Motor neuron (in vitro differentiated cells): ENCODE measurements around the gene ZFP30. TPM values are rescaled to one million over a fixed set of nuclear protein-coding genes. Genes with fewer than 3 reads are reported as not detected.

Experiments
- ATAC-seq, 8 experiments: fragments of 200-7000 bp; cut with Tn5 transposase; replicated peaks in 6 of 8; 2 replicates each; pipeline ENCODE4 v1.8.0; 2021; ENCODE audit warnings: mild to moderate bottlenecking in 8 of 8, moderate library complexity in 8 of 8
- H3K27ac ChIP-seq, 2 donors: fragments of 250-450 bp; sonication (Bioruptor Pico); 2 replicates each; pipeline ENCODE4 v1.9.0; 2021; ENCODE audit warnings: antibody characterized with exemption in 2 of 2, mild to moderate bottlenecking in 2 of 2, moderate library complexity in 1 of 2
- H3K4me1 ChIP-seq, 2 donors: fragments of 250-450 bp; sonication (Bioruptor Pico); replicated peaks in 1 of 2; 2 replicates each; pipeline ENCODE4 v1.6.1; 2021; ENCODE audit warnings: antibody characterized with exemption in 2 of 2, mild to moderate bottlenecking in 2 of 2, moderate library complexity in 1 of 2
- H3K4me3 ChIP-seq, 5 donors: fragments of 250-450 bp; sonication (Bioruptor Pico); 2 replicates each; pipeline ENCODE4 v1.9.0; 2021; ENCODE audit warnings: antibody characterized with exemption in 5 of 5, mild to moderate bottlenecking in 5 of 5, moderate library complexity in 4 of 5
- WGBS, 10 experiments: fragments of 450-650 bp; shearing (Covaris generic); methylation state at CpG; one replicate each; pipeline ENCODE4 v1.0.0; 2022; 5-methylcytosine and 5-hydroxymethylcytosine counted together
- in situ Hi-C, 9 experiments: fragments of 400-800 bp; cut with MboI; loops; one replicate each; pipeline ENCODE4 v1.15.0; 2021; ENCODE audit warnings: low sequenced_read_pairs in 9 of 9, low pct_unique_long_range_greater_than_20kb in 2 of 9; ENCODE audit not compliant: unreplicated experiment in 9 of 9
- total RNA-seq, 8 experiments: library from RNA; unstranded; fragments of 300-600 nt; gene quantifications; 2 replicates each; pipeline versions ENCODE4 v1.2.3 to v1.2.4, GENCODE V29; 2022

Gene ZFP30
- total RNA-seq, 8 experiments from 2014 or later: 1.1 to 37.1 (median 22.6) TPM

GRCh38 chr19:37635076-37636056, 19.9 kb downstream of the ZFP30 start:
- no peak for ATAC-seq
- in situ Hi-C loops: no loop called here
- no peak overlapping the region for H3K27ac ChIP-seq
- H3K4me1 ChIP-seq: no peaks in the 10 kb centered on the region
- WGBS, 10 experiments: 75 to 100% (median 96%) methylated on average over 1 to 10 of the region's 11 CpGs
- no peak overlapping the region for H3K4me3 ChIP-seq

- WGBS, 10 experiments: 0 to 4% (median 3%) methylated on average over 2 to 17 of the region's 20 CpGs; no CpG with 5 or more reads in 4 of the 10 experiments
- H3K27ac ChIP-seq: peak overlapping the region; percentile 82 to 87
- peak; percentile 60 to 83 (median 77) for ATAC-seq
- in situ Hi-C loops: no loop called here
- H3K4me3 ChIP-seq: peak overlapping the region; percentile 63 to 95 (median 73)
- no peaks in the 10 kb centered on the region for H3K4me1 ChIP-seq
Measured at GRCh38 chr19:37594982-37595382, 60.3 kb downstream of the ZFP30 start.

- ATAC-seq: peak; percentile 94 to 98 (median 95)
- Histone ChIP-seq H3K4me3 (peak within 1 kb of the TSS; percentile 63 to 95 (median 73)), H3K27ac (peak within 1 kb of the TSS; percentile 82 to 87), H3K4me1 (no peaks in the 10 kb centered on the region)
- WGBS, 10 experiments: 0 to 10% (median 2%) methylated on average over 3 to 43 of the region's 53 CpGs; no CpG with 5 or more reads in 2 of the 10 experiments
- in situ Hi-C loops: no loop called here
Measured at GRCh38 chr19:37594304-37594981, 60.8 kb downstream of the ZFP30 start, which contains the start of the genes ZNF540 and ZNF571. ZNF540 (plus strand) TSS chr19:37594876; CDS start chr19:37598448, 3,572 bp downstream. ZNF571 (minus strand) TSS chr19:37594792; CDS start chr19:37586676, 8,116 bp downstream.

GRCh38 chr19:37593996-37594303, 61.3 kb downstream of the ZFP30 start:
- Histone ChIP-seq H3K4me1 (no peaks in the 10 kb centered on the region), H3K4me3 (peak overlapping the region; percentile 63 to 95 (median 73)), H3K27ac (peak overlapping the region in 1 of 2 donors; percentile 23)
- ATAC-seq: no peak
- in situ Hi-C loops: no loop called here
- 3 to 53% (median 28%) methylated on average over 2 to 6 of the region's 9 CpGs; no CpG with 5 or more reads in 1 of the 10 experiments for WGBS, 10 experiments

DNA sequence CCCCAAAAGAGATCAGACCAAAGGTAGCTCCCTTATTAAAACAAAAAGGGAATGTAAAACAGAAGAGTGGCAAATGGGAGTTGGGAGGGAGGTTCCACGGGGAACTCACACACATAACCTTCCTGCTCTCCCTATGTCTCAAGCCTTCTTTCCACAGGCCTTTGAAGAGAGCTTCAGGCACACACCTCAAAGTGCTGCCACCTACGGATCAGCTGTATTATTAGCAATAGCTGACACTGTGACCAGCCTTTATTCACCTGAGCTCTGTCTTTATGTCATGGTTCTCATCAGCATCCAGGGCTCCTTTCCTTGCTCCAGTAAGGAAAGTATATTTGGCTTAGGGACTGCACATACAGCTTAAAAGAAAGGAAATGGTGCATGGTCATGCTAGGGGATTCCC, 71.9 kb downstream of the ZFP30 start:
- Histone ChIP-seq H3K4me3 (no peak overlapping the region), H3K4me1 (no peaks in the 10 kb centered on the region), H3K27ac (no peak overlapping the region)
- in situ Hi-C loops: no loop called here
- no peak for ATAC-seq
- WGBS, 10 experiments: 0 to 100% (median 82%) methylated on average over 1 to 2 of the region's 2 CpGs; no CpG with 5 or more reads in 2 of the 10 experiments

DNA sequence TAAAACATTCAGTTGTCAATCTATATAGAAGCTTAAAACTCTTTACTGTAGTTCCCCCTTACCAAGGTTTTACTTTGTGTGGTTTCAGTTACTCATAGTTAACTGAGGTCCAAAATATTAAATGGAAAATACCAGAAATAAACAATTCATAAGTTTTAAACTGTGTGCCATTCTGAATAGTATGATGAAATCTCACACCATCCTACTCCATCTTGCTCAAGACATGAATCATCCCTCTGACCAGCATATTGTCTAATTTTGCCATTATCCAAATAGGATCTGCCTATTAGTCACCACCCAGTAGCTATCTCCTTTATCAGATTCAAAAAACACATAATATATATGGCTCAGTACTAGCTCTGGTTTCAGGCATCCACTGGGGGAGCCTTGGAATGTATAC, 83.1 kb downstream of the ZFP30 start:
- no peaks in the 10 kb centered on the region for H3K4me1 ChIP-seq
- in situ Hi-C loops: no loop called here

GRCh38 chr19:37565370-37565669, 89.9 kb downstream of the ZFP30 start:
- in situ Hi-C loops: no loop called here
- no peak overlapping the region for H3K27ac ChIP-seq
- H3K4me3 ChIP-seq: no peak overlapping the region
- no peak for ATAC-seq
- no peaks in the 10 kb centered on the region for H3K4me1 ChIP-seq

More for the DNA sequence above, 83.1 kb downstream of the ZFP30 start:
- no peak for ATAC-seq
- Histone ChIP-seq H3K27ac (no peak overlapping the region), H3K4me3 (no peak overlapping the region)

DNA sequence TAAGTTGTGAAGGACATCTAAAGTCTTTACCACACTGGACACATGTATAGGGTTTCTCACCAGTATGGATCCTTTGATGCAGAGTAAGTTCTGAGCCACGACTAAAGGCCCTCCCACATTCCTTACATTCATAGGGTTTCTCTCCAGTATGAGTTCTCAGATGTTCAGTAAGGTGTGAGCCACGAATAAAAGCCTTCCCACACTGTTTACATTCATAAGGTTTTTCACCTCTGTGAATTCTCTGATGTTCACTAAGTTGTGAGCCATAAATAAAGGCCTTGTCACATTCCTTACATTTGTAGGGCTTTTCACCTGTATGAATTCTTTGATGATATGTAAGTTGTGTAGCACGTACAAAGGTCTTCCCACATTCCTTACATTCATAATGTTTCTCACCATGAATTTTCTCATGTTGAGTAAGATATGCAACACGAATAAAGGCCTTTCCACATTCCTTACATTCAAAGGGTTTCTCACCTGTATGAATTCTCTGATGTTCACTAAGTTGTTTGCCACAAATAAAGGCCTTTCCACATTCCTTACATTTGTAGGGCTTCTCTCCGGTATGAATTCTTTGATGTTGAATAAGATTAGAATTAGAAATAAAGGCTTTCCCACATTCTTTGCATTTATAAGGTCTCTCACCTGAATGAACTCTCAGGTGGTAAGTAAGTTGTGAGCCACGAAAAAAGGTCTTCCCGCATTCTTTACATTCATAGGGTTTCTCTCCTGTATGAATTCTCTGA, 90.5 kb downstream of the ZFP30 start:
- no peak for ATAC-seq
- in situ Hi-C loops: no loop called here
- Histone ChIP-seq H3K4me1 (no peaks in the 10 kb centered on the region), H3K4me3 (no peak overlapping the region), H3K27ac (no peak overlapping the region)
- WGBS, 10 experiments: 43 to 100% (median 80%) methylated on average over 2 to 6 of the region's 7 CpGs

Other genes starting within 250 kb of the ZFP30 start
- 10 to 100 TPM in 5 of 8 experiments, 1 to 10 TPM in 3; 2.8 to 12.5 (median 11.3) TPM for gene ZNF569, start 188.0 kb downstream of the ZFP30 start, total RNA-seq
- 10 to 100 TPM in 3 of 8 experiments, 1 to 10 TPM in 5; 1.5 to 11.5 (median 9.3) TPM for gene ZNF570, start 186.1 kb downstream of the ZFP30 start, total RNA-seq
- gene ZNF793, start 148.5 kb downstream of the ZFP30 start, total RNA-seq: 10 to 100 TPM in 5 of 8 experiments, 1 to 10 TPM in 1, under 1 TPM in 2; 0.87 to 18.0 (median 10.9) TPM
- gene ZNF571, start 60.7 kb downstream of the ZFP30 start, total RNA-seq: 10 to 100 TPM in 1 of 8 experiments, 1 to 10 TPM in 7; 1.4 to 10.2 (median 6.2) TPM
- 10 to 100 TPM in 4 of 8 experiments, 1 to 10 TPM in 1, under 1 TPM in 3; 0.51 to 16.9 (median 8.0) TPM for gene ZNF540, start 60.6 kb downstream of the ZFP30 start, total RNA-seq
- gene ZNF607, start 64.3 kb upstream of the ZFP30 start, total RNA-seq: 10 to 100 TPM in 1 of 8 experiments, 1 to 10 TPM in 6, under 1 TPM in 1; 0.66 to 11.8 (median 7.5) TPM
- gene ZNF573, start 124.1 kb upstream of the ZFP30 start, total RNA-seq: 10 to 100 TPM in 5 of 8 experiments, 1 to 10 TPM in 3; 4.8 to 19.6 (median 11.3) TPM